ENCODE measurements around the gene ATP5MC3. TPM values are rescaled to one million over a fixed set of nuclear protein-coding genes. Genes with fewer than 3 reads are reported as not detected.

ATP5MC3 gene
- total RNA-seq, 1 donor from 2014 or later = 25.5 TPM

DNA sequence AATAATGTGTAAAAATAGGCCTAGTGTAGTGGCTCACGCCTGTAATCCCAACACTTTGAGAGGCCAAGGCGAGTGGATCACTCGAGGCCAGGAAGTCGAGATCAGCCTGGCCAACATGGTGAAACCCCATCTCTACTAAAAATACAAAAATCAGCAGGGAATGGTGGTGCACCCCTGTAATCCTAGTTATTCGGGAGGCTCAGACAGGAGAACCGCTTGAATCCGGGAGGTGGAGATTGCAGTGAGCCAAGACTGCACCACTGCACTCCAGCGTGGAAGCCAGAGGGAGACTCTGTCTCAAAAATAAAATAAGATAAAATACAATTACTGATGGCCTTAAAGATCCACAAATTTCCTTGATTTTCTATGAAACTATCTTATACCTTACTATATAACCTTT is 17.3 kb downstream of the ATP5MC3 start:
- TF ChIP-seq, protein P1, sequence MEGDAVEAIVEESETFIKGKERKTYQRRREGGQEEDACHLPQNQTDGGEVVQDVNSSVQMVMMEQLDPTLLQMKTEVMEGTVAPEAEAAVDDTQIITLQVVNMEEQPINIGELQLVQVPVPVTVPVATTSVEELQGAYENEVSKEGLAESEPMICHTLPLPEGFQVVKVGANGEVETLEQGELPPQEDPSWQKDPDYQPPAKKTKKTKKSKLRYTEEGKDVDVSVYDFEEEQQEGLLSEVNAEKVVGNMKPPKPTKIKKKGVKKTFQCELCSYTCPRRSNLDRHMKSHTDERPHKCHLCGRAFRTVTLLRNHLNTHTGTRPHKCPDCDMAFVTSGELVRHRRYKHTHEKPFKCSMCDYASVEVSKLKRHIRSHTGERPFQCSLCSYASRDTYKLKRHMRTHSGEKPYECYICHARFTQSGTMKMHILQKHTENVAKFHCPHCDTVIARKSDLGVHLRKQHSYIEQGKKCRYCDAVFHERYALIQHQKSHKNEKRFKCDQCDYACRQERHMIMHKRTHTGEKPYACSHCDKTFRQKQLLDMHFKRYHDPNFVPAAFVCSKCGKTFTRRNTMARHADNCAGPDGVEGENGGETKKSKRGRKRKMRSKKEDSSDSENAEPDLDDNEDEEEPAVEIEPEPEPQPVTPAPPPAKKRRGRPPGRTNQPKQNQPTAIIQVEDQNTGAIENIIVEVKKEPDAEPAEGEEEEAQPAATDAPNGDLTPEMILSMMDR (IDR thresholded peaks at IDR 0.05) = no peak
- Histone ChIP-seq H3K4me3 (no peak overlapping the region), H3K36me3 (no peaks in the 10 kb centered on the region), H3K27me3 (no peaks in the 10 kb centered on the region), H3K9me3 (no peaks in the 10 kb centered on the region), H3K27ac (no peak overlapping the region), H3K4me1 (peaks cover 0 to 3% of the 10 kb centered on the region in 2 donors)
- DNase-seq (ENCODE audit: low spot score in 2 of 2) = no peak
- intact Hi-C loops (cut with DNase I) = loop anchor here (10.0 kb wide), 2 partner anchors 159 to 711 kb away; partner anchors contain the start of gene CHN1

- Histone ChIP-seq H3K36me3 (no peaks in the 10 kb centered on the region), H3K9me3 (no peaks in the 10 kb centered on the region), H3K4me3 (no peak overlapping the region), H3K27me3 (no peaks in the 10 kb centered on the region), H3K4me1 (no peaks in the 10 kb centered on the region), H3K27ac (no peak overlapping the region)
- intact Hi-C loops (cut with DNase I) = no loop called here
- TF ChIP-seq, protein P1 (IDR thresholded peaks at IDR 0.05) = no peak
- DNase-seq (ENCODE audit: low spot score in 2 of 2) = no peak
Measured at GRCh38 chr2:175158894-175159293, 22.6 kb downstream of the ATP5MC3 start.

DNA sequence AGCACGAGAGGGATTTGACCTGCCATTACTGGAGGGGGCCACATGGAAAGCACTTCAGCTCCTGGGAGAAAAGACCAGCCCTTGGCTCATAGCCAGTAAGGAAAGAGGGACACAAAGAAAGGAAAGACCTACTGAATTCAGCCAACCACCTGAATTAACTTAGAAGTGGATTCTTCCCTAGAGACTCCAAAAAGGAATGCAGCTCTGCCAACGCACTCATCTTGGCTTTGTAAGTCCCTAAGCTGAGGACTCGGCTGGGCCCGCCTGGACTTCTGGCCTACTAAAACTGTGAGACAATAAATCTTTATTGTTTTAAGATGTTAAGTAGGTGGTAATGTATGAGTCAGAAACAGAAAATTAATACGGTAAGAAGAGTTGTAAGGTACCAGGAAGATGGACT is 25.0 kb downstream of the ATP5MC3 start:
- no peak overlapping the region for H3K27ac ChIP-seq
- DNase-seq (ENCODE audit: low spot score in 2 of 2) = no peak
- intact Hi-C loops (cut with DNase I) = no loop called here
- TF ChIP-seq, protein P1 (IDR thresholded peaks at IDR 0.05) = no peak
- no peaks in the 10 kb centered on the region for H3K27me3 ChIP-seq
- H3K4me1 ChIP-seq = peaks cover 0 to 3% of the 10 kb centered on the region in 2 donors
- H3K36me3 ChIP-seq = no peaks in the 10 kb centered on the region
- no peak overlapping the region for H3K4me3 ChIP-seq
- no peaks in the 10 kb centered on the region for H3K9me3 ChIP-seq

DNA sequence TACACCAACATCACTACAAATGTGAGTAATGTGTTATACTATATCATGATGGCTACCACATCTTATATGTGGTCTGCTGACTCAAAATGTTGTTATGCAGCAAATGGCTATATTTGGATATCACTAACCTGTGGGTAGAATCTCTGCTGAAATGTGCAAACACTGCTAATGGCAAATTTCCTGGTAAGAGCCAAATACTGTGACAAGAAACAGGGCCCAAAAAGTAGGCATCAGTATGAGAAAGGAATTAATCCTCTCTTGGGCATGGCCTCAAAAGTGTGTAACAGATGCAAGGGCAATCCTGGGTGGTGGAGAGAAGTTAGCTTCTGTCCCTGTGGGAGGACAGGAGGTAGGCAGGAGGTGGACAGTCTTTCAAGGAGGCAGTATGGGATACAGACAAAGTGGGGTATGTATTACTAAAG is 26.8 kb downstream of the ATP5MC3 start:
- intact Hi-C loops (cut with DNase I) = no loop called here
- H3K27me3 ChIP-seq = no peaks in the 10 kb centered on the region
- no peaks in the 10 kb centered on the region for H3K36me3 ChIP-seq
- no peaks in the 10 kb centered on the region for H3K9me3 ChIP-seq
- TF ChIP-seq, protein P1 (IDR thresholded peaks at IDR 0.05) = no peak
- H3K4me1 ChIP-seq = peaks cover 0 to 3% of the 10 kb centered on the region in 2 donors
- no peak for DNase-seq (ENCODE audit: low spot score in 2 of 2)
- no peak overlapping the region for H3K4me3 ChIP-seq
- H3K27ac ChIP-seq = no peak overlapping the region

- no peak for DNase-seq (ENCODE audit: low spot score in 2 of 2)
Measured at GRCh38 chr2:175152242-175152641, 29.3 kb downstream of the ATP5MC3 start.

More at GRCh38 chr2:175152242-175152641, 29.3 kb downstream of the ATP5MC3 start:
- no peaks in the 10 kb centered on the region for H3K27me3 ChIP-seq
- no peak overlapping the region for H3K4me3 ChIP-seq
- no peaks in the 10 kb centered on the region for H3K9me3 ChIP-seq
- intact Hi-C loops (cut with DNase I) = no loop called here
- H3K36me3 ChIP-seq = no peaks in the 10 kb centered on the region
- TF ChIP-seq, protein P1 (IDR thresholded peaks at IDR 0.05) = no peak
- H3K4me1 ChIP-seq = peaks cover 0 to 16% of the 10 kb centered on the region in 2 donors
- no peak overlapping the region for H3K27ac ChIP-seq

Measured in ascending aorta (tissue), 2 donors.